RPMI8226 (cell line): ENCODE data around the gene PLCH1.

Source experiments
- DNase-seq: peaks from one replicate; pipeline ENCODE4 v3.0.0-alpha.2; 2015

The PLCH1 gene

GRCh38 chr3:155449613-155450267, 295.1 kb downstream of the PLCH1 start:
- DNase-seq: no peak

GRCh38 chr3:155448531-155448930, 296.3 kb downstream of the PLCH1 start:
- DNase-seq: no peak

GRCh38 chr3:155446366-155446765, 298.5 kb downstream of the PLCH1 start:
- DNase-seq: no peak

- DNase-seq: no peak
Measured at GRCh38 chr3:155444771-155445170, 300.1 kb downstream of the PLCH1 start.

- DNase-seq: no peak
Measured at GRCh38 chr3:155443815-155444214, 301.1 kb downstream of the PLCH1 start.

GRCh38 chr3:155442072-155442471, 302.8 kb downstream of the PLCH1 start:
- DNase-seq: no peak

GRCh38 chr3:155441506-155441905, 303.4 kb downstream of the PLCH1 start:
- DNase-seq: no peak

- DNase-seq: no peak
Measured at GRCh38 chr3:155441026-155441425, 303.8 kb downstream of the PLCH1 start.

GRCh38 chr3:155435821-155436220, 309.1 kb downstream of the PLCH1 start:
- no peak for DNase-seq

GRCh38 chr3:155431856-155432570, 312.9 kb downstream of the PLCH1 start:
- no peak for DNase-seq

- no peak for DNase-seq
Measured at GRCh38 chr3:155428563-155428962, 316.3 kb downstream of the PLCH1 start.

GRCh38 chr3:155426524-155427230, 318.2 kb downstream of the PLCH1 start:
- DNase-seq: no peak

- DNase-seq: no peak
Measured at GRCh38 chr3:155425396-155425795, 319.5 kb downstream of the PLCH1 start.

- DNase-seq: no peak
Measured at GRCh38 chr3:155424323-155424710, 320.6 kb downstream of the PLCH1 start.

- DNase-seq: no peak
Measured at GRCh38 chr3:155423526-155424322, 321.1 kb downstream of the PLCH1 start.

- no peak for DNase-seq
Measured at GRCh38 chr3:155420881-155421486, 323.9 kb downstream of the PLCH1 start.

GRCh38 chr3:155420406-155420805, 324.5 kb downstream of the PLCH1 start:
- DNase-seq: no peak

GRCh38 chr3:155418407-155418806, 326.5 kb downstream of the PLCH1 start:
- DNase-seq: no peak

GRCh38 chr3:155417119-155417517, 327.8 kb downstream of the PLCH1 start:
- DNase-seq: no peak

- DNase-seq: no peak
Measured at GRCh38 chr3:155416500-155417118, 328.3 kb downstream of the PLCH1 start.

GRCh38 chr3:155412904-155413303, 332.0 kb downstream of the PLCH1 start:
- DNase-seq: no peak

- peak; percentile 17 for DNase-seq
Measured at GRCh38 chr3:155411500-155412223, 333.2 kb downstream of the PLCH1 start.
